ENCODE measurements around the gene LYST. TPM values are rescaled to one million over a fixed set of nuclear protein-coding genes. Genes with fewer than 3 reads are reported as not detected.
A peak's percentile ranks its signal among the peaks of the same experiment; 100 is the strongest.

The LYST gene
- total and polyA plus RNA-seq, 2 donors (not counting 1 experiment from before 2014, with no cell fraction given), result 7.5 to 50.2 TPM

- Histone ChIP-seq H3K27me3 (ENCODE audit: control insufficient read depth, insufficient read depth, low read length) (no peaks in the 10 kb centered on the region), H4K20me1 (ENCODE audit: control insufficient read depth, extremely low read depth, insufficient read depth, low read length) (no peaks in the 10 kb centered on the region), H3K9ac (ENCODE audit: insufficient read depth, low read length) (no peak overlapping the region), H3K4me2 (ENCODE audit: extremely low read depth, insufficient read depth, low read length) (peak overlapping the region; percentile 75), H2AFZ (ENCODE audit: low read length) (peak overlapping the region; percentile 27), H3K9me3 (ENCODE audit: control insufficient read depth, insufficient read depth, low read depth, low read length) (no peaks in the 10 kb centered on the region), H3K36me3 (ENCODE audit: control insufficient read depth, insufficient read depth, low read length) (no peaks in the 10 kb centered on the region), H3K79me2 (ENCODE audit: control insufficient read depth, insufficient read depth, low read length) (peaks cover 17% of the 10 kb centered on the region), H3K4me1 (ENCODE audit: control insufficient read depth, extremely low read depth, insufficient read depth, low read length) (peaks cover 7% of the 10 kb centered on the region), H3K4me3 (replicated peaks in 1 of 4; ENCODE audit: control extremely low read depth in 1 of 4, insufficient read depth in 1 of 4, low read depth in 3 of 4, low read length in 4 of 4) (peak overlapping the region; percentile 15 to 86 (median 70)), H3K27ac (ENCODE audit: insufficient read depth, low read length) (no peak overlapping the region)
- no peak for DNase-seq (ENCODE audit: low read depth in 2 of 2)
- TF ChIP-seq CTCF (conservative IDR thresholded peaks at IDR 0.05 in 1 of 2, IDR thresholded peaks at IDR 0.05 in 1 of 2; ENCODE audit: low read depth in 1 of 2, low read length in 2 of 2) (no peak), EZH2 (IDR thresholded peaks at IDR 0.05; ENCODE audit: low read length, missing control alignments) (no peak)
Measured at GRCh38 chr1:235864931-235865525, 1.7 kb downstream of the LYST start.

GRCh38 chr1:235864469-235864868 lies 2.2 kb downstream of the LYST start:
- no peaks in the 10 kb centered on the region for H3K27me3 ChIP-seq (ENCODE audit: control insufficient read depth, insufficient read depth, low read length)
- H3K4me3 ChIP-seq (replicated peaks in 1 of 4; ENCODE audit: control extremely low read depth in 1 of 4, insufficient read depth in 1 of 4, low read depth in 3 of 4, low read length in 4 of 4), result peak overlapping the region in 1 of 4 experiments; percentile 86
- no peaks in the 10 kb centered on the region for H3K36me3 ChIP-seq (ENCODE audit: control insufficient read depth, insufficient read depth, low read length)
- peaks cover 7% of the 10 kb centered on the region for H3K4me1 ChIP-seq (ENCODE audit: control insufficient read depth, extremely low read depth, insufficient read depth, low read length)
- peaks cover 17% of the 10 kb centered on the region for H3K79me2 ChIP-seq (ENCODE audit: control insufficient read depth, insufficient read depth, low read length)
- H3K27ac ChIP-seq (ENCODE audit: insufficient read depth, low read length), result no peak overlapping the region
- no peak for DNase-seq (ENCODE audit: low read depth in 2 of 2)
- TF ChIP-seq EZH2 (IDR thresholded peaks at IDR 0.05; ENCODE audit: low read length, missing control alignments), result no peak
- TF ChIP-seq CTCF (conservative IDR thresholded peaks at IDR 0.05 in 1 of 2, IDR thresholded peaks at IDR 0.05 in 1 of 2; ENCODE audit: low read depth in 1 of 2, low read length in 2 of 2), result no peak
- no peak overlapping the region for H3K4me2 ChIP-seq (ENCODE audit: extremely low read depth, insufficient read depth, low read length)
- no peak overlapping the region for H3K9ac ChIP-seq (ENCODE audit: insufficient read depth, low read length)
- H2AFZ ChIP-seq (ENCODE audit: low read length), result no peak overlapping the region
- H4K20me1 ChIP-seq (ENCODE audit: control insufficient read depth, extremely low read depth, insufficient read depth, low read length), result no peaks in the 10 kb centered on the region
- H3K9me3 ChIP-seq (ENCODE audit: control insufficient read depth, insufficient read depth, low read depth, low read length), result no peaks in the 10 kb centered on the region

- H3K4me2 ChIP-seq (ENCODE audit: extremely low read depth, insufficient read depth, low read length), result no peak overlapping the region
- no peaks in the 10 kb centered on the region for H3K9me3 ChIP-seq (ENCODE audit: control insufficient read depth, insufficient read depth, low read depth, low read length)
- no peak overlapping the region for H3K9ac ChIP-seq (ENCODE audit: insufficient read depth, low read length)
- TF ChIP-seq EZH2 (IDR thresholded peaks at IDR 0.05; ENCODE audit: low read length, missing control alignments) (no peak), CTCF (conservative IDR thresholded peaks at IDR 0.05 in 1 of 2, IDR thresholded peaks at IDR 0.05 in 1 of 2; ENCODE audit: low read depth in 1 of 2, low read length in 2 of 2) (no peak)
- H3K79me2 ChIP-seq (ENCODE audit: control insufficient read depth, insufficient read depth, low read length), result peaks cover 17% of the 10 kb centered on the region
- no peak overlapping the region for H2AFZ ChIP-seq (ENCODE audit: low read length)
- no peak overlapping the region for H3K4me3 ChIP-seq (replicated peaks in 1 of 4; ENCODE audit: control extremely low read depth in 1 of 4, insufficient read depth in 1 of 4, low read depth in 3 of 4, low read length in 4 of 4)
- no peak for DNase-seq (ENCODE audit: low read depth in 2 of 2)
- H3K27ac ChIP-seq (ENCODE audit: insufficient read depth, low read length), result no peak overlapping the region
- H4K20me1 ChIP-seq (ENCODE audit: control insufficient read depth, extremely low read depth, insufficient read depth, low read length), result no peaks in the 10 kb centered on the region
- no peaks in the 10 kb centered on the region for H3K36me3 ChIP-seq (ENCODE audit: control insufficient read depth, insufficient read depth, low read length)
- peaks cover 7% of the 10 kb centered on the region for H3K4me1 ChIP-seq (ENCODE audit: control insufficient read depth, extremely low read depth, insufficient read depth, low read length)
- H3K27me3 ChIP-seq (ENCODE audit: control insufficient read depth, insufficient read depth, low read length), result no peaks in the 10 kb centered on the region
Measured at GRCh38 chr1:235863699-235864093, 3.0 kb downstream of the LYST start.

Measured in fibroblast of lung (primary cell).